Measurements from ENCODE around the gene RYR2. TPM values are rescaled to one million over a fixed set of nuclear protein-coding genes. Genes with fewer than 3 reads are reported as not detected.

RYR2 gene
- total RNA-seq, 4 donors from 2014 or later, result 0.88 to 8.4 (median 5.5) TPM

- no peak for DNase-seq
- Histone ChIP-seq H3K36me3 (no peaks in the 10 kb centered on the region), H3K4me1 (no peaks in the 10 kb centered on the region), H3K4me3 (no peak overlapping the region), H3K9me3 (no peaks in the 10 kb centered on the region), H3K27ac (no peak overlapping the region), H3K27me3 (no peaks in the 10 kb centered on the region)
- TF ChIP-seq, protein P1, sequence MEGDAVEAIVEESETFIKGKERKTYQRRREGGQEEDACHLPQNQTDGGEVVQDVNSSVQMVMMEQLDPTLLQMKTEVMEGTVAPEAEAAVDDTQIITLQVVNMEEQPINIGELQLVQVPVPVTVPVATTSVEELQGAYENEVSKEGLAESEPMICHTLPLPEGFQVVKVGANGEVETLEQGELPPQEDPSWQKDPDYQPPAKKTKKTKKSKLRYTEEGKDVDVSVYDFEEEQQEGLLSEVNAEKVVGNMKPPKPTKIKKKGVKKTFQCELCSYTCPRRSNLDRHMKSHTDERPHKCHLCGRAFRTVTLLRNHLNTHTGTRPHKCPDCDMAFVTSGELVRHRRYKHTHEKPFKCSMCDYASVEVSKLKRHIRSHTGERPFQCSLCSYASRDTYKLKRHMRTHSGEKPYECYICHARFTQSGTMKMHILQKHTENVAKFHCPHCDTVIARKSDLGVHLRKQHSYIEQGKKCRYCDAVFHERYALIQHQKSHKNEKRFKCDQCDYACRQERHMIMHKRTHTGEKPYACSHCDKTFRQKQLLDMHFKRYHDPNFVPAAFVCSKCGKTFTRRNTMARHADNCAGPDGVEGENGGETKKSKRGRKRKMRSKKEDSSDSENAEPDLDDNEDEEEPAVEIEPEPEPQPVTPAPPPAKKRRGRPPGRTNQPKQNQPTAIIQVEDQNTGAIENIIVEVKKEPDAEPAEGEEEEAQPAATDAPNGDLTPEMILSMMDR (IDR thresholded peaks at IDR 0.05), result no peak
- no peak for TF ChIP-seq POLR2A (IDR thresholded peaks at IDR 0.05)
- intact Hi-C loops (cut with DNase I; ENCODE audit: low total_unique reads), result no loop called here
Measured at GRCh38 chr1:237084341-237085077, 42.5 kb downstream of the RYR2 start.

DNA sequence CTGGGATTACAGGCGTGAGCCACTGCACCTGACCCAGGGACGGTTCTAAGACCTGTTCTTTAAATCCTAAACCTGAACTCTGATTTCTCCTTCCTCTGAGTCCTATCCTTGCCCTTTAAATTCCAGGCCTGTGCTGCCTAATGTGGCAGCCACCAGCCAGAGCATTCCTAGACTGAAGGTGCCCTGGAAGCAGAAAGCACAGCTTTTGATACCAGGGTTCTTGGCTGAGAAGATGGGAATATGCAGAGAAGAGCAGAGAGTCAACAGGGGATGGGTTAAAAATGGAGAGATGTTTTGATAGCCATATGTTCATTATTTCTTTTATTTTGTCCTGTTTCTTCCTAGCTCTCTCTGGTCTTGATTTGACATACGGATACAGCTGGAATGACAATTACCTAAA is 49.7 kb downstream of the RYR2 start:
- H3K27me3 ChIP-seq, result no peaks in the 10 kb centered on the region
- no peak for DNase-seq
- TF ChIP-seq, protein P1 (IDR thresholded peaks at IDR 0.05), result no peak
- no peak for TF ChIP-seq POLR2A (IDR thresholded peaks at IDR 0.05)
- H3K27ac ChIP-seq, result no peak overlapping the region
- H3K4me3 ChIP-seq, result no peak overlapping the region
- no peaks in the 10 kb centered on the region for H3K9me3 ChIP-seq
- H3K4me1 ChIP-seq, result no peaks in the 10 kb centered on the region
- H3K36me3 ChIP-seq, result no peaks in the 10 kb centered on the region
- intact Hi-C loops (cut with DNase I; ENCODE audit: low total_unique reads), result no loop called here

GRCh38 chr1:237093691-237094090 is 51.7 kb downstream of the RYR2 start:
- intact Hi-C loops (cut with DNase I; ENCODE audit: low total_unique reads), result no loop called here
- no peaks in the 10 kb centered on the region for H3K36me3 ChIP-seq
- DNase-seq, result no peak
- H3K4me3 ChIP-seq, result no peak overlapping the region
- H3K4me1 ChIP-seq, result no peaks in the 10 kb centered on the region
- no peak for TF ChIP-seq POLR2A (IDR thresholded peaks at IDR 0.05)
- TF ChIP-seq, protein P1 (IDR thresholded peaks at IDR 0.05), result no peak
- H3K27ac ChIP-seq, result no peak overlapping the region
- H3K9me3 ChIP-seq, result no peaks in the 10 kb centered on the region
- no peaks in the 10 kb centered on the region for H3K27me3 ChIP-seq

GRCh38 chr1:237098541-237098940 is 56.6 kb downstream of the RYR2 start:
- H3K27ac ChIP-seq, result no peak overlapping the region
- no peaks in the 10 kb centered on the region for H3K4me1 ChIP-seq
- H3K9me3 ChIP-seq, result no peaks in the 10 kb centered on the region

GRCh38 chr1:237103021-237103420 is 61.0 kb downstream of the RYR2 start:
- TF ChIP-seq, protein P1 (IDR thresholded peaks at IDR 0.05), result no peak
- no peak for TF ChIP-seq POLR2A (IDR thresholded peaks at IDR 0.05)
- no peaks in the 10 kb centered on the region for H3K27me3 ChIP-seq
- H3K4me3 ChIP-seq, result no peak overlapping the region
- H3K27ac ChIP-seq, result no peak overlapping the region
- no peaks in the 10 kb centered on the region for H3K36me3 ChIP-seq
- no peaks in the 10 kb centered on the region for H3K4me1 ChIP-seq
- intact Hi-C loops (cut with DNase I; ENCODE audit: low total_unique reads), result no loop called here
- no peaks in the 10 kb centered on the region for H3K9me3 ChIP-seq
- no peak for DNase-seq

More at GRCh38 chr1:237098541-237098940, 56.6 kb downstream of the RYR2 start:
- TF ChIP-seq, protein P1 (IDR thresholded peaks at IDR 0.05), result no peak
- no peak for TF ChIP-seq POLR2A (IDR thresholded peaks at IDR 0.05)
- intact Hi-C loops (cut with DNase I; ENCODE audit: low total_unique reads), result no loop called here
- Histone ChIP-seq H3K27me3 (no peaks in the 10 kb centered on the region), H3K36me3 (no peaks in the 10 kb centered on the region), H3K4me3 (no peak overlapping the region)
- DNase-seq, result no peak
